Retinal pigment epithelial cell (primary cell): Measurements from ENCODE around the gene E4F1.

Source experiments
- DNase-seq: peaks from one replicate; pipeline ENCODE4 v3.0.0-alpha.2; 2010; ENCODE audit warnings: low read depth
- H3K4me3 ChIP-seq: 2 replicates; pipeline ENCODE4 v1.5.1; 2011; ENCODE audit warnings: mild to moderate bottlenecking, low read length, control low read depth, moderate library complexity
- TF ChIP-seq, protein P1 (sequence below): conservative IDR thresholded peaks from 2 replicates; pipeline ENCODE4 v1.5.1; 2011; ENCODE audit warnings: low read depth, low read length, control low read depth, inconsistent platforms

E4F1 gene

GRCh38 chr16:2267913-2268666 is 44.7 kb downstream of the E4F1 start, which contains the start of gene RNPS1:
TSS of gene RNPS1 (minus strand) at chr16:2268126. CDS start at chr16:2264643, 3,483 bp downstream.
- H3K4me3 ChIP-seq: peak within 1 kb of the TSS; percentile 85
- DNase-seq: peak; percentile 71
- TF ChIP-seq, protein P1, sequence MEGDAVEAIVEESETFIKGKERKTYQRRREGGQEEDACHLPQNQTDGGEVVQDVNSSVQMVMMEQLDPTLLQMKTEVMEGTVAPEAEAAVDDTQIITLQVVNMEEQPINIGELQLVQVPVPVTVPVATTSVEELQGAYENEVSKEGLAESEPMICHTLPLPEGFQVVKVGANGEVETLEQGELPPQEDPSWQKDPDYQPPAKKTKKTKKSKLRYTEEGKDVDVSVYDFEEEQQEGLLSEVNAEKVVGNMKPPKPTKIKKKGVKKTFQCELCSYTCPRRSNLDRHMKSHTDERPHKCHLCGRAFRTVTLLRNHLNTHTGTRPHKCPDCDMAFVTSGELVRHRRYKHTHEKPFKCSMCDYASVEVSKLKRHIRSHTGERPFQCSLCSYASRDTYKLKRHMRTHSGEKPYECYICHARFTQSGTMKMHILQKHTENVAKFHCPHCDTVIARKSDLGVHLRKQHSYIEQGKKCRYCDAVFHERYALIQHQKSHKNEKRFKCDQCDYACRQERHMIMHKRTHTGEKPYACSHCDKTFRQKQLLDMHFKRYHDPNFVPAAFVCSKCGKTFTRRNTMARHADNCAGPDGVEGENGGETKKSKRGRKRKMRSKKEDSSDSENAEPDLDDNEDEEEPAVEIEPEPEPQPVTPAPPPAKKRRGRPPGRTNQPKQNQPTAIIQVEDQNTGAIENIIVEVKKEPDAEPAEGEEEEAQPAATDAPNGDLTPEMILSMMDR: no peak

GRCh38 chr16:2270070-2270462 is 46.7 kb downstream of the E4F1 start:
- TF ChIP-seq, protein P1: no peak

DNA sequence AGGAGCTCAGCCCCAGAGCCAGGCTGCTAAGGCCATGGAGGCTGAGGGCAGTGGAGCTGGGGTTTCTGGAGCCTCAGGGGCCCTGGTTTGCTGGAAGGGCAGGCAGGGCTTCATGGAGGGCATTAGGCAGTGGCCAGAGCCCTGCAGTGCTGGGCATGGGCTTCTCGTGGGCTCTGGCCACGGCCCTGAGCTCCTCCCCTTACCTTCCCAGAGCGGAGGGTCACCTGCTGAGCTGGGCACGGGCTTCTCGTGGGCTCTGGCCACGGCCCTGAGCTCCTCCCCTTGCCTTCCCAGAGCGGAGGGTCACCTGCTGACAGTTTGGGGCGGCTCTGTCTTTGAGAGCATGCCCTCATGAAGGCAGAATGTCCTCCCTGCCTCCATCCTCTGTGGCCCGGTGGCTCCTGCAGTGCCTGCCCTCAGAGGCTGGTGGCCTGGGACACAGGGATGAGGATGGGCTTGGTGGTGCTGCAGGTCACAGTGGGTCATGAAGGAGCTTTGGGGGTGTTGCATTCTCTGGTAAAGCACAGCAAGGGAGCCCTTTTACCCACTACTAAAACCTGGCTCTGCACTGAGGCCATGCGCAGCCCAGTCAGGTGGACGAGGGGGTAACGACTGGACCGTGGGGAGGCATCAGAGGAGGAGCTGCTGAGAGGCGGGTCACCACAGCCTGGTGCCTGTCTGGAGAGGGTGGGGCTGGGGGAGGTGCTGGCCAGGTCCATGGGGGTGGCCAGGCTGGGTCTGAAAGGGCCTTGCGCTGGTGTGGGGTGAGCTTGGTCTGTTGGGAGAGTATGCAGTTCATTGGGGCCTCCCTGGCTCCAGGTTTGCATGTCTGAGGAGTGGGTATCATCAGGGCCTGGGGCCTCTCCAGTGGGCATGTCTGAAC is 47.4 kb downstream of the E4F1 start:
- DNase-seq: no peak
- TF ChIP-seq, protein P1: no peak
- H3K4me3 ChIP-seq: no peak overlapping the region

More at GRCh38 chr16:2270070-2270462, 46.7 kb downstream of the E4F1 start:
- no peak for DNase-seq
- no peak overlapping the region for H3K4me3 ChIP-seq

DNA sequence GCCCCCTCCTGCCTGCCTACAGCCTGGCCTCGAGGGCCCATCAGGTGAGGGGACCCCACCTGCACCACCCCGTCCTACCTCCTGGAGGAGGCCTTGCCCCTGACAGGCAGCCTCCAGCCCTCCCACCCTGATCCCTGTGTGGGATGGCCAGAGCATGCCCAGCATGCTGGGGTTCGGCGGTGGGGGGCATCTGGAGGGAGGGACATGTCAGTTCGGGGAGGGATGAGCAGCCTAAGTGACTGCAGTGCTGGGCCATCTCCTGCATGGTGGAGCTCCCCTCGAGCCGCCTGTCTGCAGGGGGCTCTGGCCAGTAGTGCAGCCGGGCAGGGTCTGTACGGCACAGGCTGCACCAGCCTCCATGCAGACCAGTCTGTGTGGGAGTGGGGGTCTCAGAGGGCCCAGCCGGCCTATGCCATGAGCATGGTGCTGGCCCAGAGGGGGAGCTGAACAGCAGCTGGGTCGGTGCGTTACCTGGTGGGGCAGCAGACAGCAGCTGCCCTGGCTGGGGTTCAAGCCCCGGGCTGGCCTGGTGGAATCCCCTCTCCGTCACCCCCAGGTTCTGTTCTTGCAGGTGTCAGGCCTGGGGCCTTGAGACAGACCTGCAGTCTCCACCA is 48.6 kb downstream of the E4F1 start:
- no peak overlapping the region for H3K4me3 ChIP-seq
- no peak for DNase-seq
- TF ChIP-seq, protein P1: no peak

DNA sequence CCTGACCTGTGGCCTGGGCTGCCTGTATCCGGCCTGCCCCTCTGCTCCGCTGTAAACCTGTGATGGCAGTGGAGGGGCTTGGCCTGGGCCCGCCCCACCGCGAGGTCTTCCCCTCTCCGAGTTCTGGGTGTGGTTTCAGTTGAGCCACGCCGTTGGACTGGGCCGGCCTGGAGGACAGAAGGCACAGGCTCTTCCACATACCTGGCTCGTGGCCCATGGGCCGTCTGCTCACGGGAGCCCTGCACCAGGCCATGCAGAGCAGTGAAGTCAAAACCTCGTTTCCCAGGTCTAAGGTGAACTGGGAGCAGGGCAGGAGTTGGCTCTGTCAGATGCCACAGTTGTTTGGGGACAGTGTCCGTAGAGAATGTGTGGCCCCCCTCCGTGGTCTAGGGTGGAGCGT is 50.1 kb downstream of the E4F1 start:
- H3K4me3 ChIP-seq: no peak overlapping the region
- DNase-seq: no peak
- TF ChIP-seq, protein P1: no peak

DNA sequence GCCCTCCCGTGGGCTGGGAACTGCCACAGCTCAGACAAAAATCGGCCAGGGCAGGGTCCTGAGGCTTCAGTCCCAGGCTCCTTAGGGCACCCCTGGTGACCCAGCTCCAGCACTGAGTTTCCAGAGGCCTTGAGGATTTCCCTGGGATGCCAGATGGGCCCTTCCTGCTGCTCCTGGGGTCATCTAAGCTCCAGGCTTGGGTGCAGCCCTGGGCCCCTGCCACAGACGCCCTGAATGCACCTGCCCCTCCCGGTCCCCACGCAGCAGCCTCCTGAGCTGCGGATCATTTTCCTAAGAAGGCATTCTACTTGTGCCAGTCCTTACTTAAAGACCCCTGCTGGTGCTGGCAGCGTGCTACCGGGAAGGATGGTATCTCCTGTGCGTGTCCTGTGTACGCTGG is 50.5 kb downstream of the E4F1 start:
- TF ChIP-seq, protein P1: no peak
- H3K4me3 ChIP-seq: no peak overlapping the region
- DNase-seq: no peak
